Liver (tissue), 9 donors: Measurements from ENCODE around the gene HMG20B. TPM values are rescaled to one million over a fixed set of nuclear protein-coding genes. Genes with fewer than 3 reads are reported as not detected.

ENCODE experiments used
- DNase-seq: peaks from one replicate; pipeline ENCODE4 v3.0.0-alpha.2; 2017; ENCODE audit warnings: low spot score
- H3K27ac ChIP-seq, 2 donors: one replicate each; pipeline ENCODE4 v1.7.0; 2013; ENCODE audit warnings: inconsistent platforms in 2 of 2, low read length in 2 of 2, control low read depth in 1 of 2, low read depth in 1 of 2, mild to moderate bottlenecking in 1 of 2
- H3K27me3 ChIP-seq, 4 donors: one replicate each; pipeline versions ENCODE4 v1.6.1 to v1.7.0; 2013; ENCODE audit warnings: low read length in 3 of 4, inconsistent platforms in 1 of 4, mild to moderate bottlenecking in 1 of 4, moderate library complexity in 1 of 4; ENCODE audit not compliant: control insufficient read depth in 4 of 4, insufficient read depth in 4 of 4
- H3K36me3 ChIP-seq, 4 donors: one replicate each; pipeline versions ENCODE4 v1.6.1 to v1.7.0; 2013; ENCODE audit warnings: low read length in 3 of 4, mild to moderate bottlenecking in 3 of 4, low read depth in 1 of 4, moderate library complexity in 1 of 4; ENCODE audit not compliant: control insufficient read depth in 4 of 4, insufficient read depth in 3 of 4
- H3K4me1 ChIP-seq, 4 donors: one replicate each; pipeline versions ENCODE4 v1.6.1 to v1.7.0; 2013; ENCODE audit warnings: low read length in 3 of 4, mild to moderate bottlenecking in 3 of 4, moderate library complexity in 1 of 4; ENCODE audit not compliant: control insufficient read depth in 4 of 4, insufficient read depth in 4 of 4
- H3K4me3 ChIP-seq, 3 donors: one replicate each; pipeline versions ENCODE4 v1.6.1 to v1.7.0; 2013; ENCODE audit warnings: low read length in 3 of 3, control low read depth in 1 of 3, low read depth in 1 of 3, mild to moderate bottlenecking in 1 of 3
- H3K9ac ChIP-seq, 2 donors: one replicate each; pipeline ENCODE4 v1.7.0; 2013; ENCODE audit warnings: low read length in 2 of 2, mild to moderate bottlenecking in 2 of 2, moderate library complexity in 2 of 2, control low read depth in 1 of 2, low read depth in 1 of 2
- H3K9me3 ChIP-seq, 4 donors: one replicate each; pipeline versions ENCODE4 v1.6.1 to v1.7.0; 2013; ENCODE audit warnings: low read length in 3 of 4; ENCODE audit not compliant: control insufficient read depth in 4 of 4
- ATF3 ChIP-seq: IDR thresholded peaks from 2 replicates; pipeline ENCODE4 v1.6.1; 2016; ENCODE audit warnings: antibody characterized with exemption
- CTCF ChIP-seq: fragments of 150-350 bp; IDR thresholded peaks from 2 replicates; pipeline ENCODE4 v1.5.1; 2017; ENCODE audit warnings: improper control_type of control experiment, low read depth, low read length; ENCODE audit not compliant: missing input control
- EGR1 ChIP-seq, 2 donors: IDR thresholded peaks; 2 replicates each; pipeline ENCODE4 v1.6.1; 2016 to 2018; ENCODE audit warnings: antibody characterized with exemption in 2 of 2, low read depth in 2 of 2
- FOXA1 ChIP-seq: IDR thresholded peaks from 2 replicates; pipeline ENCODE4 v1.6.1; 2016; ENCODE audit warnings: antibody characterized with exemption
- FOXA2 ChIP-seq: IDR thresholded peaks from 2 replicates; pipeline ENCODE4 v1.6.1; 2016; ENCODE audit warnings: antibody characterized with exemption
- GABPA ChIP-seq, 2 donors: IDR thresholded peaks in 1 of 2; conservative IDR thresholded peaks in 1 of 2; 2 replicates each; pipeline ENCODE4 v1.6.1; 2016; ENCODE audit warnings: antibody characterized with exemption in 2 of 2, mild to moderate bottlenecking in 1 of 2, moderate library complexity in 1 of 2
- HNF4A ChIP-seq, 2 donors: conservative IDR thresholded peaks; 2 replicates each; pipeline ENCODE4 v1.6.1; 2016; ENCODE audit warnings: antibody characterized with exemption in 2 of 2, mild to moderate bottlenecking in 2 of 2
- HNF4G ChIP-seq: IDR thresholded peaks from 2 replicates; pipeline ENCODE4 v1.6.1; 2016; ENCODE audit warnings: antibody characterized with exemption
- JUND ChIP-seq, 2 donors: IDR thresholded peaks; 2 replicates each; pipeline ENCODE4 v1.6.1; 2016; ENCODE audit warnings: antibody characterized with exemption in 2 of 2
- NR2F2 ChIP-seq: IDR thresholded peaks from 2 replicates; pipeline ENCODE4 v1.6.1; 2016; ENCODE audit warnings: antibody characterized with exemption
- RAD21 ChIP-seq, 2 donors: IDR thresholded peaks; 2 replicates each; pipeline ENCODE4 v1.6.1; 2016; ENCODE audit warnings: antibody characterized with exemption in 2 of 2, mild to moderate bottlenecking in 2 of 2
- RXRA ChIP-seq, 2 donors: IDR thresholded peaks; 2 replicates each; pipeline ENCODE4 v1.6.1; 2017 to 2018; ENCODE audit warnings: antibody characterized with exemption in 2 of 2, mild to moderate bottlenecking in 1 of 2
- SP1 ChIP-seq: IDR thresholded peaks from 2 replicates; pipeline ENCODE4 v1.6.1; 2018; ENCODE audit warnings: antibody characterized with exemption, mild to moderate bottlenecking
- TAF1 ChIP-seq: conservative IDR thresholded peaks from 2 replicates; pipeline ENCODE4 v1.6.1; 2016; ENCODE audit warnings: antibody characterized with exemption, mild to moderate bottlenecking
- YY1 ChIP-seq: IDR thresholded peaks from 2 replicates; pipeline ENCODE4 v1.6.1; 2016; ENCODE audit warnings: antibody characterized with exemption, mild to moderate bottlenecking
- ZBTB33 ChIP-seq: IDR thresholded peaks from 2 replicates; pipeline ENCODE4 v1.6.1; 2016; ENCODE audit warnings: antibody characterized with exemption
- WGBS: extraction: QIAGEN DNeasy Blood & Tissue Kit; methylation state at CpG from one replicate; pipeline ENCODE4 v1.1.7; 2013; 5-methylcytosine and 5-hydroxymethylcytosine counted together
- polyA plus RNA-seq, 2 donors: library from polyadenylated mRNA; stranded (reverse) in 1 of 2; unstranded in 1 of 2; fragments of 200-250 nt in 1 of 2; fragments of >200 nt in 1 of 2; fragmentation: Nextera tagmentation in 1 of 2; extraction: Ambion mirVana in 1 of 2; gene quantifications; one replicate each; pipeline versions ENCODE4 v1.2.1 to v1.2.3, GENCODE V29; 2013 to 2015
- total RNA-seq, 2 donors: library from RNA; depleted of rRNA; stranded (reverse); fragments of >200 nt; gene quantifications; one replicate each; pipeline ENCODE4 v1.2.3, GENCODE V29; 2014
- donor health status: healthy.
- donor health status: healthy.
- donor health status: healthy.
- donor health status: healthy.
- donor health status: healthy.

HMG20B gene
- total and polyA plus RNA-seq, 4 donors = 28.6 to 35.1 (median 30.5) TPM

- no peaks in the 10 kb centered on the region for H3K27me3 ChIP-seq
- peaks cover 13 to 71% (median 33%) of the 10 kb centered on the region in 4 donors for H3K36me3 ChIP-seq
- no peak overlapping the region for H3K27ac ChIP-seq
- no peaks in the 10 kb centered on the region for H3K4me1 ChIP-seq
- no peak for TF ChIP-seq ATF3
- TF ChIP-seq FOXA2 = no peak
- no peak for TF ChIP-seq JUND (IDR thresholded peaks at IDR 0.05)
- no peak for TF ChIP-seq TAF1
- no peak for TF ChIP-seq NR2F2
- TF ChIP-seq HNF4G = no peak
- no peak for TF ChIP-seq HNF4A (conservative IDR thresholded peaks at IDR 0.05)
- no peak for TF ChIP-seq RAD21 (IDR thresholded peaks at IDR 0.05)
- TF ChIP-seq FOXA1 = no peak
- no peak for TF ChIP-seq EGR1 (IDR thresholded peaks at IDR 0.05; ENCODE audit: low read depth in 2 of 2)
- no peak for TF ChIP-seq RXRA (IDR thresholded peaks at IDR 0.05)
- no peak for TF ChIP-seq GABPA (IDR thresholded peaks at IDR 0.05 in 1 of 2, conservative IDR thresholded peaks at IDR 0.05 in 1 of 2)
- TF ChIP-seq CTCF = no peak
- TF ChIP-seq YY1 = no peak
- no peak for TF ChIP-seq ZBTB33
- TF ChIP-seq SP1 = no peak
- H3K4me3 ChIP-seq = no peak overlapping the region
- no peak overlapping the region for H3K9ac ChIP-seq
- no peaks in the 10 kb centered on the region for H3K9me3 ChIP-seq
- DNase-seq = no peak
- 98% methylated on average over 33 of the region's 33 CpGs for WGBS
Observed at GRCh38 chr19:3532154-3532786, 40.5 kb upstream of the HMG20B start.

GRCh38 chr19:3533033-3533432 is 39.7 kb upstream of the HMG20B start:
- no peak for DNase-seq
- Histone ChIP-seq H3K27me3 (no peaks in the 10 kb centered on the region), H3K4me1 (no peaks in the 10 kb centered on the region), H3K36me3 (peaks cover 8 to 65% (median 30%) of the 10 kb centered on the region in 4 donors), H3K9ac (no peak overlapping the region), H3K4me3 (no peak overlapping the region), H3K9me3 (no peaks in the 10 kb centered on the region), H3K27ac (no peak overlapping the region)
- WGBS = 94% methylated on average over 17 of the region's 17 CpGs
- TF ChIP-seq EGR1 (IDR thresholded peaks at IDR 0.05; ENCODE audit: low read depth in 2 of 2) = no peak
